NCI-H1694 treated with DMSO at 0.1 percent for 48 hours (cell line): ENCODE measurements around the gene MAG.

Experiments used
- DNase-seq: peaks from one replicate; lab custom pipeline; 2025; lab: John Stamatoyannopoulos, UW

The MAG gene

DNA sequence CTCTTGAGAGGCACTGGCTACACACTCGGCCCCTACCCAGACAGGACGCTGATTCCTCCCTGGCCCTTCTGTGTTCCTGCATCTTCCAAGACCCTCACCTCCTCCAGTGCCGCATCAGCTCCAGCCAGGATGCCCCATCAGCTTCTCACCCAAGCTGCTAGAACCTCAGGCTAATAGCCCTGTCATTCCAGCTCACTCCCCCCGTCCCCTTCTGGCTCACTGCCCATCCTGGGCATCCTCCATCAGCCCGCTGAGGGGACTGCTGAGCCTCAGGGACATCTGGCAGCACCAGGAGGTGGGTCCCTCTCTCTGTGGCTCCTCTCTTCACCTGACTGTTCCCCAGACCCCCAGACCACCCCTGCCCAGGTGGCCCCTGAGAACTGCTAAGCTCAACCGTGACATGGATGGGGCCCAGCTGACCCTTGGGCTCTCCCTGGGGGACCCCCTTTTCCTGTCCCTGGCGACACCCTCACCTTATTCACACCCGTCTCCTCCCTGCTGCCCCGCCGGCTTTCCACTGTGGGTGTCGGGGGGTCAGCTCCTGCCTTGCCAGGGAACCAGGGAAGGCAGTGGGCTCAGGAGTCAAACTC, 71.1 kb downstream of the MAG start:
- no peak for DNase-seq
